Calu3 (cell line): Measurements from ENCODE around the gene CASP5. TPM values are rescaled to one million over a fixed set of nuclear protein-coding genes. Genes with fewer than 3 reads are reported as not detected.
A peak's percentile ranks its signal among the peaks of the same experiment; 100 is the strongest.
"Not testable (repeated sequence)": the region's sequence is repeated elsewhere in the genome, so short reads cannot be mapped to it uniquely, and the experiment has no call there.

Experiments
- BruUV-seq: library from RNA; stranded (reverse); fragments of 400-500 nt; replicated peaks from 2 replicates; lab custom pipeline; 2021; lab: Mats Ljungman, UMichigan
- CTCF ChIA-PET: fragments of 300-600 bp; sonication (Branson Sonifier 250); formaldehyde crosslinking; loops from one replicate; lab custom pipeline; 2022; ENCODE audit warnings: antibody characterized with exemption; lab: Charles Lee
- DNase-seq: peaks from one replicate; pipeline ENCODE4 v3.0.0; 2022
- H3K27ac Mint-ChIP-seq: one replicate; pipeline ENCODE4 v1.8.0; 2022; ENCODE audit warnings: mixed read lengths; ENCODE audit not compliant: unreplicated experiment
- H3K27me3 Mint-ChIP-seq: one replicate; pipeline ENCODE4 v1.8.0; 2022; ENCODE audit warnings: mixed read lengths; ENCODE audit not compliant: unreplicated experiment
- H3K36me3 Mint-ChIP-seq: one replicate; pipeline ENCODE4 v1.8.0; 2022; ENCODE audit warnings: mild to moderate bottlenecking, moderate library complexity, mixed read lengths; ENCODE audit not compliant: insufficient read depth, unreplicated experiment
- H3K4me1 Mint-ChIP-seq: one replicate; pipeline ENCODE4 v1.8.0; 2022; ENCODE audit warnings: mild to moderate bottlenecking, low read depth, mixed read lengths; ENCODE audit not compliant: unreplicated experiment
- H3K4me3 Mint-ChIP-seq: one replicate; pipeline ENCODE4 v1.8.0; 2022; ENCODE audit warnings: mild to moderate bottlenecking, low read depth, moderate library complexity, mixed read lengths; ENCODE audit not compliant: unreplicated experiment
- H3K9me3 Mint-ChIP-seq: one replicate; pipeline ENCODE4 v1.8.0; 2022; ENCODE audit warnings: low read depth, mixed read lengths; ENCODE audit not compliant: unreplicated experiment
- intact Hi-C: fragments of 100-400 bp; cut with micrococcal nuclease; formaldehyde crosslinking; loops from one replicate; pipeline ENCODE4 v1.10.0; 2022; ENCODE audit not compliant: unreplicated experiment
- total RNA-seq: library from RNA; stranded (reverse); gene quantifications from 2 replicates; pipeline ENCODE4 v1.2.3, GENCODE V29; 2022
- TF ChIP-seq, protein P1 (sequence below): fragments of 200-600 bp; IDR thresholded peaks from one replicate; pipeline ENCODE4 v1.8.0; 2022; ENCODE audit warnings: antibody characterized with exemption; ENCODE audit not compliant: unreplicated experiment

Gene CASP5
- total RNA-seq, 1 experiment from 2014 or later: not detected

DNA sequence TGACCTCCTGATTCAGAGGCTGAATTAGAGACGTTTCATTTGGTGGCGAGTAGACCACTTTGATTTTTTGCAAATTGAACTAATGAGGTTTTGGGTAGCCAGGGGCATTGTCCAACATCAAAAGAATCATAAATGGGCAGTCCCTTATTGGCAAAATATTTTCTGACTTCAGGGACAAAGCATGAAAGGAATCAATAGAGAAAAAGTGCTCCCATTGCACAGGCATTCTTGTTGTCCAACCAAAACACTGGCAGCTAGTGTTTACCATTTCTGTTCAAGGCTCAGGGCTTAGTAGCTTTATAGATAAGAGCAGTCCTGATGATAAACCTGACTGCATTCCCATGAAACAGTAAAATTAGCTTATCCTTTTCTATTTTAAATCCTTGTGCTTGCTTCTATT, 28.6 kb upstream of the CASP5 start:
- CTCF ChIA-PET: no interaction called here
- no peaks in the 10 kb centered on the region for H3K36me3 Mint-ChIP-seq
- TF ChIP-seq, protein P1, sequence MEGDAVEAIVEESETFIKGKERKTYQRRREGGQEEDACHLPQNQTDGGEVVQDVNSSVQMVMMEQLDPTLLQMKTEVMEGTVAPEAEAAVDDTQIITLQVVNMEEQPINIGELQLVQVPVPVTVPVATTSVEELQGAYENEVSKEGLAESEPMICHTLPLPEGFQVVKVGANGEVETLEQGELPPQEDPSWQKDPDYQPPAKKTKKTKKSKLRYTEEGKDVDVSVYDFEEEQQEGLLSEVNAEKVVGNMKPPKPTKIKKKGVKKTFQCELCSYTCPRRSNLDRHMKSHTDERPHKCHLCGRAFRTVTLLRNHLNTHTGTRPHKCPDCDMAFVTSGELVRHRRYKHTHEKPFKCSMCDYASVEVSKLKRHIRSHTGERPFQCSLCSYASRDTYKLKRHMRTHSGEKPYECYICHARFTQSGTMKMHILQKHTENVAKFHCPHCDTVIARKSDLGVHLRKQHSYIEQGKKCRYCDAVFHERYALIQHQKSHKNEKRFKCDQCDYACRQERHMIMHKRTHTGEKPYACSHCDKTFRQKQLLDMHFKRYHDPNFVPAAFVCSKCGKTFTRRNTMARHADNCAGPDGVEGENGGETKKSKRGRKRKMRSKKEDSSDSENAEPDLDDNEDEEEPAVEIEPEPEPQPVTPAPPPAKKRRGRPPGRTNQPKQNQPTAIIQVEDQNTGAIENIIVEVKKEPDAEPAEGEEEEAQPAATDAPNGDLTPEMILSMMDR: no peak
- no peaks in the 10 kb centered on the region for H3K27me3 Mint-ChIP-seq
- H3K4me1 Mint-ChIP-seq: peaks cover under 1% of the 10 kb centered on the region
- BruUV-seq: no TSS peak
- DNase-seq: no peak
- no peak overlapping the region for H3K4me3 Mint-ChIP-seq
- intact Hi-C loops: no loop called here
- H3K9me3 Mint-ChIP-seq: no peaks in the 10 kb centered on the region
- H3K27ac Mint-ChIP-seq: no peak overlapping the region

- TF ChIP-seq, protein P1: no peak
- H3K36me3 Mint-ChIP-seq: peaks cover 5% of the 10 kb centered on the region
- no peak overlapping the region for H3K27ac Mint-ChIP-seq
- H3K9me3 Mint-ChIP-seq: no peaks in the 10 kb centered on the region
- H3K4me3 Mint-ChIP-seq: no peak overlapping the region
- peaks cover 21% of the 10 kb centered on the region for H3K4me1 Mint-ChIP-seq
- no TSS peak for BruUV-seq
- no peak for DNase-seq
- intact Hi-C loops: no loop called here
- H3K27me3 Mint-ChIP-seq: no peaks in the 10 kb centered on the region
- CTCF ChIA-PET: no interaction called here
These were observed 26.5 kb upstream of the CASP5 start for GRCh38 chr11:105049481-105049880.

GRCh38 chr11:105046898-105047579, 24.1 kb upstream of the CASP5 start:
- Mint-ChIP-seq H3K36me3 (peaks cover 5% of the 10 kb centered on the region), H3K27ac (no peak overlapping the region), H3K4me3 (no peak overlapping the region), H3K4me1 (peaks cover 27% of the 10 kb centered on the region), H3K9me3 (no peaks in the 10 kb centered on the region), H3K27me3 (no peaks in the 10 kb centered on the region)
- CTCF ChIA-PET: no interaction called here
- TF ChIP-seq, protein P1: no peak
- no TSS peak for BruUV-seq
- intact Hi-C loops: no loop called here
- DNase-seq: peak; percentile 35

GRCh38 chr11:105045676-105046296, 22.8 kb upstream of the CASP5 start:
- no peaks in the 10 kb centered on the region for H3K9me3 Mint-ChIP-seq
- H3K27ac Mint-ChIP-seq: no peak overlapping the region
- TF ChIP-seq, protein P1: no peak
- intact Hi-C loops: no loop called here
- peaks cover 27% of the 10 kb centered on the region for H3K4me1 Mint-ChIP-seq
- DNase-seq: no peak
- no TSS peak for BruUV-seq
- CTCF ChIA-PET: no interaction called here
- H3K27me3 Mint-ChIP-seq: no peaks in the 10 kb centered on the region
- peaks cover 5% of the 10 kb centered on the region for H3K36me3 Mint-ChIP-seq
- peak overlapping the region; percentile 77 for H3K4me3 Mint-ChIP-seq

- H3K9me3 Mint-ChIP-seq, intact Hi-C loops, CTCF ChIA-PET, BruUV-seq, H3K36me3 Mint-ChIP-seq, H3K27me3 Mint-ChIP-seq: not testable (repeated sequence)
- Mint-ChIP-seq H3K4me1 (peaks cover 27% of the 10 kb centered on the region), H3K4me3 (peak within 1 kb of the TSS; percentile 77), H3K27ac (peak within 1 kb of the TSS; percentile 94)
- DNase-seq: peak; percentile 17
These were observed 21.9 kb upstream of the CASP5 start, which contains the start of gene CARD16 for GRCh38 chr11:105044557-105045524. CARD16 (minus strand) TSS chr11:105045335; CDS start chr11:105045297, 38 bp downstream.
